Heart left ventricle (tissue), 13 donors: ENCODE measurements around the gene C1QTNF1.

Experiments
- POLR2A ChIP-seq, 2 donors: fragments of 450-650 bp; IDR thresholded peaks; one replicate each; pipeline ENCODE4 v1.6.1; 2017; ENCODE audit warnings: antibody characterized with exemption in 2 of 2, mild to moderate bottlenecking in 2 of 2, moderate library complexity in 2 of 2
- TF ChIP-seq, protein P1 (sequence below), 12 donors: fragments of 200-600 bp; sonication (generic) in 4 of 12; IDR thresholded peaks; one replicate each; pipeline versions ENCODE4 v1.5.0 to v1.8.0; 2018 to 2022; ENCODE audit warnings: antibody characterized with exemption in 12 of 12, mild to moderate bottlenecking in 5 of 12
- donor health status: ischemic (EF 13 %, LVEDD 7.1; RV severe dilation, severe dysfunction).
- donor health status: DM: no; HTN: yes; CAD: no.
- donor health status: DM: no; HTN: no; CAD: no.
- donor health status: ischemic (EF 25% LVEDD 6.9; RV normal size, moderate dysfunction).
- donor health status: ischemic (EF 25% LVEDD 5.7; RV mildly dilated, moderate dysfunction).
- donor health status: ischemic (EF 35%, LVEDD 5.7; RV mildly dilated, moderate dysfunction).
- donor health status: nonischemic (EF 11% LVEDD 7.7; RV severe dilation, severe dysfunction).
- donor health status: DM: yes; HTN: yes; CAD: no.
- donor health status: PGD.
- donor health status: ischemic (EF 29% LVEDD 5.4; RV normal size, mild dysfunction).
- donor health status: nonischemic (EF 23%, LVEDD 6.1; RV moderate dilation, normal function).

DNA sequence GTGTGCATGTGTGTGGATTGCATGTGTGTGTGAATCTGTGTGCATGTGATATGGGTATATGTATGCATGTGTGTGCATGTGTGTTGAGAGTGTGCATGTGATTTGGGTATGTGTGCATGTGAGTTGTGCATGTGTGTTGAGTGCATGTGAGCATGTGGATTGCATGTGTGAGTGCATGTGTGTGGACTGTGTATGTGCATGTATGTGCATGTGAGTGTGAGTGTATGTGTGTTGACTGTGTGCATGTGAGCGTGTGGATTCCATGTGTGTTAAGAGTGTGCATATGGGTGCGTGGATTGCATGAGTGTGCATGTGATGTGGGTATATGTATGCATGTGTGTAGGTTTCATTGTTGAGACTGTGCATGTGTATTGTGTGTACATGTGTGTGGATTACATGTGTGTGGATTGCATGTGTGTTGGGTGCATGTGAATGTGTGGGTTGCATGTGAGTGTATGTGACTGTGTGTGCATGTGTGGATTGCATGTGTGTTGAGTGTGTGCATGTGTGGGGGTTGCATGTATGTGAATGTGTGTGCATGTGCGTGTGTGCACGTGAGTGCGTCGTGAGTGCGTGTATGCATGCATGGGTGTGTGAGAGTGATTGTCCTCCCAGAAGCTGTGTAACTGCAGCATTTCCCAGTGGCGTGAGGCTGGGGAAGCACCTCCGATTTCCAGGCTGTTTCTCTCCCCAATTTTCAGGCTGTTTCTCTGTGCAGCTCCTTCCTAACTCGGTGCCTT lies 19.4 kb downstream of the C1QTNF1 start:
- TF ChIP-seq, protein P1, sequence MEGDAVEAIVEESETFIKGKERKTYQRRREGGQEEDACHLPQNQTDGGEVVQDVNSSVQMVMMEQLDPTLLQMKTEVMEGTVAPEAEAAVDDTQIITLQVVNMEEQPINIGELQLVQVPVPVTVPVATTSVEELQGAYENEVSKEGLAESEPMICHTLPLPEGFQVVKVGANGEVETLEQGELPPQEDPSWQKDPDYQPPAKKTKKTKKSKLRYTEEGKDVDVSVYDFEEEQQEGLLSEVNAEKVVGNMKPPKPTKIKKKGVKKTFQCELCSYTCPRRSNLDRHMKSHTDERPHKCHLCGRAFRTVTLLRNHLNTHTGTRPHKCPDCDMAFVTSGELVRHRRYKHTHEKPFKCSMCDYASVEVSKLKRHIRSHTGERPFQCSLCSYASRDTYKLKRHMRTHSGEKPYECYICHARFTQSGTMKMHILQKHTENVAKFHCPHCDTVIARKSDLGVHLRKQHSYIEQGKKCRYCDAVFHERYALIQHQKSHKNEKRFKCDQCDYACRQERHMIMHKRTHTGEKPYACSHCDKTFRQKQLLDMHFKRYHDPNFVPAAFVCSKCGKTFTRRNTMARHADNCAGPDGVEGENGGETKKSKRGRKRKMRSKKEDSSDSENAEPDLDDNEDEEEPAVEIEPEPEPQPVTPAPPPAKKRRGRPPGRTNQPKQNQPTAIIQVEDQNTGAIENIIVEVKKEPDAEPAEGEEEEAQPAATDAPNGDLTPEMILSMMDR (IDR thresholded peaks at IDR 0.05): no peak
- TF ChIP-seq POLR2A (IDR thresholded peaks at IDR 0.05): no peak
